Activated T-helper 1 cell treated with anti-CD3 and anti-CD28 coated beads, Interleukin-12 subunit alpha, Interleukin-12 subunit beta, Interleukin-2, Interleukin-4 antibody, amounts not matched to agents 30 ng/mL and 10 ng/mL and 1 ng/mL, durations not matched to agents 14 hours and 24 hours and 36 hours (primary cell): Measurements from ENCODE around the gene RNF222. TPM values are rescaled to one million over a fixed set of nuclear protein-coding genes. Genes with fewer than 3 reads are reported as not detected.
"Not testable (repeated sequence)": the region's sequence is repeated elsewhere in the genome, so short reads cannot be mapped to it uniquely, and the experiment has no call there.

Experiments used
- DNase-seq: peaks from one replicate; pipeline ENCODE4 v3.0.0; 2021; ENCODE audit warnings: low spot score
- H3K27ac Mint-ChIP-seq: one replicate; pipeline ENCODE4 v1.8.0; 2021; ENCODE audit warnings: mild to moderate bottlenecking, mixed read lengths
- H3K27me3 Mint-ChIP-seq: one replicate; pipeline ENCODE4 v1.8.0; 2022; ENCODE audit warnings: mild to moderate bottlenecking, moderate library complexity, mixed read lengths; ENCODE audit not compliant: insufficient read depth
- H3K36me3 Mint-ChIP-seq: one replicate; pipeline ENCODE4 v1.8.0; 2021; ENCODE audit warnings: low read depth, mixed read lengths
- H3K4me1 Mint-ChIP-seq: one replicate; pipeline ENCODE4 v1.8.0; 2021; ENCODE audit warnings: low read depth, mixed read lengths
- H3K4me3 Mint-ChIP-seq: one replicate; pipeline ENCODE4 v1.8.0; 2021; ENCODE audit warnings: mild to moderate bottlenecking, moderate library complexity, mixed read lengths
- H3K9me3 Mint-ChIP-seq: one replicate; pipeline ENCODE4 v1.8.0; 2021; ENCODE audit warnings: mixed read lengths
- intact Hi-C: fragments of 100-400 bp; cut with micrococcal nuclease; formaldehyde crosslinking; loops from one replicate; pipeline ENCODE4 v1.15.1; 2024
- total RNA-seq: library from RNA; stranded (reverse); gene quantifications from 2 replicates; pipeline ENCODE4 v1.2.3, GENCODE V29; 2022

RNF222 gene
- total RNA-seq, 1 donor from 2014 or later, result not detected

- peak overlapping the region; percentile 76 for H3K27ac Mint-ChIP-seq
- DNase-seq, result no peak
- peaks cover 29% of the 10 kb centered on the region for H3K4me1 Mint-ChIP-seq
- H3K4me3 Mint-ChIP-seq, result peak overlapping the region; percentile 90
- intact Hi-C loops, result loop anchor here (5.0 kb wide), 1 partner anchor 1733 kb away; the partner anchor contains the start of genes C17orf100 and MED31
- peaks cover 28% of the 10 kb centered on the region for H3K36me3 Mint-ChIP-seq
- H3K9me3 Mint-ChIP-seq, result no peaks in the 10 kb centered on the region
- H3K27me3 Mint-ChIP-seq, result no peaks in the 10 kb centered on the region
These were observed 12.7 kb downstream of the RNF222 start for GRCh38 chr17:8384801-8385378.

- DNase-seq, result peak; percentile 94
- H3K36me3 Mint-ChIP-seq, result peaks cover 38% of the 10 kb centered on the region
- intact Hi-C loops, result loop anchor here (1.0 to 5.0 kb wide), 9 partner anchors 52 to 1731 kb away; partner anchors contain the start of genes C17orf100, CNTROB, CTC1 and MED31
These were observed 14.3 kb downstream of the RNF222 start, which contains the start of gene RPL26 for GRCh38 chr17:8383143-8383822. Gene RPL26, minus strand, starts transcription at chr17:8383193. Its CDS starts 883 bp downstream, at chr17:8382310.

GRCh38 chr17:8382880-8383142, 14.8 kb downstream of the RNF222 start:
- Mint-ChIP-seq H3K27ac (peak overlapping the region; percentile 87), H3K27me3 (no peaks in the 10 kb centered on the region), H3K36me3 (peaks cover 43% of the 10 kb centered on the region), H3K4me1 (peaks cover 46% of the 10 kb centered on the region), H3K9me3 (no peaks in the 10 kb centered on the region), H3K4me3 (peak overlapping the region; percentile 90)
- no peak for DNase-seq
- intact Hi-C loops, result loop anchor here (1.0 to 5.0 kb wide), 9 partner anchors 52 to 1731 kb away; partner anchors contain the start of genes C17orf100, CNTROB, CTC1 and MED31

More at GRCh38 chr17:8383143-8383822, 14.3 kb downstream of the RNF222 start, which contains the start of gene RPL26:
- peak within 1 kb of the TSS; percentile 90 for H3K4me3 Mint-ChIP-seq
- H3K27me3 Mint-ChIP-seq, result no peaks in the 10 kb centered on the region
- H3K9me3 Mint-ChIP-seq, result no peaks in the 10 kb centered on the region
- H3K27ac Mint-ChIP-seq, result peak within 1 kb of the TSS; percentile 87
- H3K4me1 Mint-ChIP-seq, result peaks cover 42% of the 10 kb centered on the region

- Mint-ChIP-seq H3K9me3 (no peaks in the 10 kb centered on the region), H3K27me3 (no peaks in the 10 kb centered on the region), H3K36me3 (peaks cover 48% of the 10 kb centered on the region), H3K4me1 (peaks cover 51% of the 10 kb centered on the region), H3K27ac (peak overlapping the region; percentile 87), H3K4me3 (peak overlapping the region; percentile 90)
- DNase-seq, result no peak
- intact Hi-C loops, result loop anchor here (2.0 to 5.0 kb wide), 4 partner anchors 133 to 1730 kb away; partner anchors contain the start of genes C17orf100, CNTROB, CTC1 and MED31
These were observed 15.4 kb downstream of the RNF222 start for GRCh38 chr17:8382052-8382879.

GRCh38 chr17:8380049-8380448, 17.6 kb downstream of the RNF222 start:
- intact Hi-C loops, result loop anchor here (5.0 kb wide), 1 partner anchor 1728 kb away; the partner anchor contains the start of genes C17orf100 and MED31
- peaks cover 65% of the 10 kb centered on the region for H3K4me1 Mint-ChIP-seq
- no peaks in the 10 kb centered on the region for H3K27me3 Mint-ChIP-seq
- no peak overlapping the region for H3K27ac Mint-ChIP-seq
- peaks cover 56% of the 10 kb centered on the region for H3K36me3 Mint-ChIP-seq
- H3K4me3 Mint-ChIP-seq, result peak overlapping the region; percentile 90
- no peaks in the 10 kb centered on the region for H3K9me3 Mint-ChIP-seq
- no peak for DNase-seq

GRCh38 chr17:8378117-8378516, 19.5 kb downstream of the RNF222 start:
- intact Hi-C loops, result loop anchor here (10.0 kb wide), 1 partner anchor 153 kb away; no protein-coding TSS in a partner anchor
- H3K4me1 Mint-ChIP-seq, result peaks cover 57% of the 10 kb centered on the region
- H3K4me3 Mint-ChIP-seq, result peak overlapping the region; percentile 56

GRCh38 chr17:8377422-8377821, 20.2 kb downstream of the RNF222 start:
- Mint-ChIP-seq H3K9me3 (no peaks in the 10 kb centered on the region), H3K36me3 (peaks cover 54% of the 10 kb centered on the region), H3K27ac (peak overlapping the region; percentile 35), H3K4me3 (peak overlapping the region; percentile 86), H3K27me3 (no peaks in the 10 kb centered on the region), H3K4me1 (peaks cover 57% of the 10 kb centered on the region)
- no peak for DNase-seq
- intact Hi-C loops, result loop anchor here (10.0 kb wide), 1 partner anchor 153 kb away; no protein-coding TSS in a partner anchor

More at GRCh38 chr17:8378117-8378516, 19.5 kb downstream of the RNF222 start:
- H3K9me3 Mint-ChIP-seq, DNase-seq, H3K27me3 Mint-ChIP-seq: not testable (repeated sequence)
- peaks cover 58% of the 10 kb centered on the region for H3K36me3 Mint-ChIP-seq
- peak overlapping the region; percentile 54 for H3K27ac Mint-ChIP-seq

- peak within 1 kb of the TSS; percentile 86 for H3K4me3 Mint-ChIP-seq
- H3K27me3 Mint-ChIP-seq, result no peaks in the 10 kb centered on the region
- peak; percentile 86 for DNase-seq
- H3K4me1 Mint-ChIP-seq, result peaks cover 57% of the 10 kb centered on the region
- intact Hi-C loops, result loop anchor here (10.0 kb wide), 1 partner anchor 152 kb away; no protein-coding TSS in a partner anchor
- peak within 1 kb of the TSS; percentile 75 for H3K27ac Mint-ChIP-seq
- H3K9me3 Mint-ChIP-seq, result no peaks in the 10 kb centered on the region
- peaks cover 48% of the 10 kb centered on the region for H3K36me3 Mint-ChIP-seq
These were observed 21.2 kb downstream of the RNF222 start, which contains the start of gene KRABD2 for GRCh38 chr17:8376271-8377067. Gene KRABD2, minus strand, starts transcription at chr17:8376704.

- intact Hi-C loops, result loop anchor here (10.0 kb wide), 1 partner anchor 151 kb away; no protein-coding TSS in a partner anchor
- DNase-seq, result no peak
- peaks cover 42% of the 10 kb centered on the region for H3K36me3 Mint-ChIP-seq
- H3K27me3 Mint-ChIP-seq, result no peaks in the 10 kb centered on the region
- H3K27ac Mint-ChIP-seq, result peak overlapping the region; percentile 75
- peak overlapping the region; percentile 86 for H3K4me3 Mint-ChIP-seq
- H3K4me1 Mint-ChIP-seq, result peaks cover 50% of the 10 kb centered on the region
- no peaks in the 10 kb centered on the region for H3K9me3 Mint-ChIP-seq
These were observed 21.8 kb downstream of the RNF222 start for GRCh38 chr17:8375738-8376259.

- H3K4me3 Mint-ChIP-seq, H3K9me3 Mint-ChIP-seq, H3K27ac Mint-ChIP-seq, DNase-seq, H3K27me3 Mint-ChIP-seq: not testable (repeated sequence)
- intact Hi-C loops, result loop anchor here (10.0 kb wide), 1 partner anchor 149 kb away; no protein-coding TSS in a partner anchor
- peaks cover 34% of the 10 kb centered on the region for H3K4me1 Mint-ChIP-seq
- H3K36me3 Mint-ChIP-seq, result peaks cover 41% of the 10 kb centered on the region
These were observed 23.8 kb downstream of the RNF222 start for GRCh38 chr17:8373856-8374255.

GRCh38 chr17:8372422-8372821, 25.2 kb downstream of the RNF222 start:
- H3K4me1 Mint-ChIP-seq, result peaks cover 21% of the 10 kb centered on the region
- no peak overlapping the region for H3K27ac Mint-ChIP-seq
- H3K27me3 Mint-ChIP-seq, result no peaks in the 10 kb centered on the region
- DNase-seq, result no peak
- H3K9me3 Mint-ChIP-seq, result no peaks in the 10 kb centered on the region
- peaks cover 27% of the 10 kb centered on the region for H3K36me3 Mint-ChIP-seq
- H3K4me3 Mint-ChIP-seq, result no peak overlapping the region
- intact Hi-C loops, result loop anchor here (10.0 kb wide), 1 partner anchor 148 kb away; no protein-coding TSS in a partner anchor
